Stimulated activated CD8-positive, alpha-beta memory T cell treated with anti-CD3 and anti-CD28 coated beads, Interleukin-12 subunit alpha, Interleukin-12 subunit beta, amount 100 ng/mL, for 1 hour (primary cell): Measurements from ENCODE around the gene SPEG.
A peak's percentile ranks its signal among the peaks of the same experiment; 100 is the strongest.

ENCODE experiments used
- DNase-seq: peaks from one replicate; pipeline ENCODE4 v3.0.0-alpha.2; 2020; ENCODE audit warnings: low read depth

Gene SPEG

DNA sequence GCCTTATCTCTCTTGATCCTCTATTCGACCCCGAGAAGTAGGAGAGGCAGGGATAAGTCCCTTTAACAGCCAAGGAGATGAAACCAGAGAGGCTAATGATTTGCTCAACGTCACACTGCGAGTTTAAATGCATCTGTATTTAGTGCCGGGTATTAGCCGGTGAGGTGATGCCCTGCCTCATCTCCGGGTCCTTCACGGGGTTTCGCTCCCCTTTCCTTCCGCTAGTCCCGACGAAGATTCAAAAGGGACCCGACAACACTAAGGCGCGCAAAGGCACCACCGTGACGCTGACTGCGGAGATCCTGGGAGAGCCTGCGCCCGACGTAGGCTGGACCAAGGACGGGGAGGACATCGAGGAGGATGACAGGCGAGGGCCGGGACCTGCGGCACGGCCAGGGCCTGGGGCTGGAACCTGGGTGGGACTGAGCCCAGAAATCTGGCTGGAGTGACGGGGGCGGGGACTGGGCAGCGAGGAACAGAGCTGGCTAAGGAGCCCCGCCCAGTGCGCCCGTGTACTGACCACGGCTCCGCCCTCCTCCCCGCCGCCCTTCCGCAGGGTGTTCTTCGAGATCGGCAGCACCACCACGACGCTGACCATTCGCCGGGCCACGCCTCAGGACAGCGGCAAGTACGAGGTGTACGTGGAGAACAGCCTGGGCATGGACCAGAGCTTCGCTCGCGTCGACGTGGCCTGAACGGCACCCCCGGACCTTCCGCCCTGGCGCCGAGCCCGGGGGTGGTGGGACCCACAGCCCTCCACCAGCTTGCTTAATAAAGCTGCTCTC, 63.0 kb downstream of the SPEG start:
- DNase-seq, result no peak

DNA sequence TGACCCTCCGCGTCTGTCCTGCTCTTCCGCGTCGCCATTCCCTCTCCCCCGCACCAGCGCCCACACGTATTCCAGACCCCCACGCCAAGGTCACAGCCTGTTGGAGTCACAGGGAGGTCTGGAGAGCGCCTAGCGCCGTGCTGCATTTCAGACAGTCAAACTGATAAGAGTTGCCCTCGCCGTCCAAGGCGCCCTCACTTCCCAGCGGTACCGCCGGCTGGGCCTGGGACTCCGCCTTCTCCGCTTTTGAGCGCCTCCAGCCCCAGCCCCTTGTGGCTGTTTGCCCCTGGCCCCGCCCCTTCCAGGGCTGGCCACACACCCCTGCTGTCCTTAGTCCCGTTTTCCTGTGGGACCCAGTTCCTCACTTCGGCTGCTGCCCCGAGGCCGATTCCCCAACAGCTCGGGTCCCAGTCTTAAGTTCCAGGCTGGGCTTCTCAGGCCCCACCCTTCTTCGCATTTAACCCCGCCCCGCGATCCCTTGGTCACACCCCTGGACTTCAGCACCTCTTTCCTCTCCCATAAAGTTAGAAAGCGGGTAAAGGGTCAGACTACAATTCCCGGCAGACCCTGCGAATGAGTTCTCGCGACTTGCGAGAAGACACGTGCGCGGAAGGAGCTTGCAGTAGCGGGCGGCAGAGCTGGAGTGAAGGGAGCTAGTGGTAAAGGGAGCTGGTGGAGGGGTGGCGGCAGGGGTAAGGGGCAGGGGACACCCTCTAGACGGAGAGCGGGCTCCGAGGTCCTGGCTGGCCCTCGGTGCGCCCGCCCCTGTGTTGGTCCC, 63.8 kb downstream of the SPEG start, which contains the start of gene GMPPA:
GMPPA (plus strand) TSS at position 612 of the 778 bp plus-strand sequence. CDS start 1,085 bp downstream, outside the sequence.
- peak; percentile 84 for DNase-seq

DNA sequence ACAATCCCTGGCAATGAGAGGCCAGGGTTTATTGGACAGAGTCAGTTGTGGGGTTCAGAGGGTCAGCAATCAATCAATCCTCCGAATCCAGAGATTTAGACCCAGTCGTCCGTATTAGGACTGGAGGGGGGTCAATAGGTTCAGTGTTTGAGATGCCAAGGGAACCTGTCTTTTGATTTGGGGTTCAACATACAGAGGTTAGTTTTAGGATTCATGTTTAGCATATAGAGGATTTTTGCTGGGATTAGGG, 64.3 kb downstream of the SPEG start:
- DNase-seq, result no peak

DNA sequence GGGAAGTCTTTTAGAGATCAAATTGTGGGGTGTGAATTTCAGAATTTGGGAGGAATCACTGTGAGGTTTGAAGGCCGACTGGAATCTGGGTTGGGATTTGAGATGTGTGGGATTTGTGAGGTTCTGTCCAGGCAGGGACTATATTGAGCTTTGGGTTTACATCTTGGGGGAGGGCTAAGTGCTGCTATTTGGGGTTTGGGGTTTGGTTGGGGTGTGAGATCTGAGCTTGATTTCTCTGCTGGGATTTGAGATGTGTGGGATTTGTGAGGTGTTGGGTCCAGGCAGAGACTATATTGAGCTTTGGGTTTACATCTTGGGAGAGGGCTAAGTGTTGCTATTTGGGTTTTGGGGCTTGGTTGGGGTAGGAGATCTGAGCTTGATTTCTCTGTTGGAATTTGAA, 64.9 kb downstream of the SPEG start:
- no peak for DNase-seq

DNA sequence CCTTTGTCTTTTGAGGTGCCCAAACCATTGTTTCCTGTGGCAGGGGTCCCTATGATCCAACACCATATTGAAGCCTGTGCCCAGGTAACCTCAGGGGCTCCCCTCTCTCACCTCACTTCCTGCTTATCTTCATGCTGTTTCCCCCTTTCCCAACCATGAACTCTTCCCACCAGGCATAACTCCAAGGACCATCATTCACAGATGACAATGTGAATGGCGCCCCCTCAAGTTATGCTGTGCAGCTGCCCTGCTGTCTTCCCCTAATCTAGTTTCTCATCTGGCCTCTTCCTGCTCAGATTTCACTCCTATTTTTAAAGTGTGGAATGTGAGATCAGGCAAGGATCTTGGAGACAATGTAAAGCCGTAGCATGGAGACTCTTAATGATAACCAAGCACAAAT, 65.5 kb downstream of the SPEG start:
- DNase-seq, result no peak

DNA sequence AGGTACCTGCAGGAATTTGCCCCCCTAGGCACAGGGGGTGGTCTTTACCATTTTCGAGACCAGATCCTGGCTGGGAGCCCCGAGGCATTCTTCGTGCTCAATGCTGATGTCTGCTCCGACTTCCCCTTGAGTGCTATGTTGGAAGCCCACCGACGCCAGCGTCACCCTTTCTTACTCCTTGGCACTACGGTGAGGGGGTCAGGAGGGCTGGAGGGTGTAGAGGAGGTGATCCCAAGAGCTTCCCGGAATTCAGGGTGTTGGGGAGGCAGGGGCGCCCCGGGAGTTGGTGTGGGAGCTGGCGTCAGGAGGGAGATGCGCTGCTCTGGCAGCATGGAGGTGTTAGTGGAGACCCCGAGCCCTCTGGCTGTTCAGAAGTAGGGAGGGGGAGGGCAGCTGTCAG, 67.2 kb downstream of the SPEG start:
- no peak for DNase-seq

DNA sequence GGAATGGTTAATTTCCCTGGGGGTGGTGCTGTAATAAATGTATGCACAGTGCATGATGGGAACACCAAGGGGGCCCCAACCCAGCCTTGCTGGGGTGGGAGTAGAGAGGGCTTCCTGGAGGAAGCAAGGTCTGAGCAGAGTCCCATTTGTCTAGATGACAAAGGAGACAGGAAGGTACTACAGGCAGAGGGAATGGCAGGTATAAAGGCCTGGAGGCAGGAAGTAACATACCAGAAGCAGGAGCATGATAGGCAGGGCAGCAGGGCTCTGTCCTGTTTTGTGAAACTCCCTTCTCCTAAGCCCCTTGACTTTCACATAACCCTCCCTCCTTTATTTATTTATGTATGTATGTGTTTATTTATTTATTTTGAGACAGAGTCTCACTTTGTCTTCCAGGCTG, 68.0 kb downstream of the SPEG start:
- DNase-seq, result no peak

DNA sequence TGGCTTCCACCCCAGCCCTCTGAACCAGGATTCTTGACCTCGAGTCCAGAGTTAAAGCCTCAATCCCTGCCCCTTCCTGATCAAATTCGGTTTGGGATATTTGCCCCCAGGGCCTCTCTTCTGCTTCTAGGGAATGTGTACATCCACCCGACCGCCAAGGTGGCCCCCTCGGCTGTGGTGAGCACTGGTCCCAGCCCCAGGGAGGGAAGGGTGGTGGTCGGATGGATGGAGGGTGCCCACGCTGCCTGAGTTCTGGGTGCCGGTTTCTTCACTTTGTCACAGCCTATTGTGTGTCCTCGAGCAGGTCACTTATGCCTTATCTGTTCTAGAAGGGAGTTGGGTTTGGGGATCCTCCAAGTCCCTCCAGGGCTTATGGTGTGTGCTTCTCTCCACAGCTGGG, 70.9 kb downstream of the SPEG start:
- no peak for DNase-seq

DNA sequence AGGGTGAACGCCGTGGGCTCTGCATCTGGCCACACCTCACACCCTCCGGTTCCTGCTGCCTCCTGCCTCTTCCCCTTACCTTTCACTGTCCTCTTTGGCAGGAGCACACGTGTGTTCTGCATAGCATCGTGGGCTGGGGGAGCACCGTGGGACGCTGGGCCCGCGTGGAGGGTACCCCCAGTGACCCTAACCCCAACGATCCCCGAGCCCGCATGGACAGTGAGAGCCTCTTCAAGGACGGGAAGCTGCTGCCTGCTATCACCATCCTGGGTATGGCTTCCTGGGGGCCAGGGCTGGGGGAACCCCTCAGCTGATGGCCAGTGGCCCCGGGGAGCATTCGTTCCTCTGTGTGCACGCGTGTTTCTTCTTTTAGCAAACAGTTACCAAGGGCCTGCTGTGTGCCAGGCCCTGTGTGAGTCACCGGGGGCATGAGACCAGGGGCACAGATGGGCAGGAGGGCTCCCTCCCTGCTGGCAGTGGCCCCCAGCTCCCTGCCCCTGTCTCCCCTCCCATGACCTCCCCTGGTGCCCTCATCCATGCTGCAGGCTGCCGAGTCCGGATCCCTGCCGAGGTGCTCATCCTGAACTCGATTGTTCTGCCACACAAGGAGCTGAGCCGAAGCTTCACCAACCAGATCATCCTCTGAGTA, 71.6 kb downstream of the SPEG start:
- no peak for DNase-seq

DNA sequence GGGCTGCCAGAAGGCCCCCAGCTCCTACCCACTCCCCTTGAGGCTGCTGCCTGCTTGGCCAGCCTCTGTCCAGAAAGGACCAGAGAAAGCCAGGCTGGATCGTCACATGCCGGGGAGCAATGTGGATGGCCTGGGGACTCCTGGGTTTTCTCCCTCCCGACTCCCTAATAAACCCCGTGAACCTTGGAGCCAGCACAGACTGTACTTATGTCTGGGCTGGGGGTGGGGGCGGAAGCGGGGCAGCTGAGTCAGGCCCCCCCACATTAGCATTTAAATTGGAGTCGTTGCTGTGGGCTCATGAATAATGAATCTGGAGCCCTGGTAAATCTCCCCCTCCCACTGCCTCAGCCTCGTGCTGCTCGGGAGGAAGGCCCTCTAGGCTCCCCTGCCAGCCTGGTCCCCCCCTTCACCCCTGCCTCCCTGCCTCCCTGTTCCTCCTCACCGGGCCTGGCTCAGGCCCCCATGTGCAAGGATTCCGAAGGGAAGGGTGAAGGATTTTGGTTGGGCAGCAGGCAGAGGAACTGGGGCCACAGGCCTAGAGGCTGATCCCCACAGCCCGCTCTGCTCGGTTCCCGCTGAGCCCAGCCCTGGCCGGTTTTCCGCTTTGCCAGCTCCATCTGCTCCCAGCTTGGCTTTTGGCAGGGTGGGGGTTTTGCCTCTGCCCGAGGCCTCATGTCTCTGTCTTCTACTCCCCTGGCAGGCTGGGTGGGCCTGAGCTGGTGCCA, 72.3 kb downstream of the SPEG start:
- DNase-seq, result no peak

DNA sequence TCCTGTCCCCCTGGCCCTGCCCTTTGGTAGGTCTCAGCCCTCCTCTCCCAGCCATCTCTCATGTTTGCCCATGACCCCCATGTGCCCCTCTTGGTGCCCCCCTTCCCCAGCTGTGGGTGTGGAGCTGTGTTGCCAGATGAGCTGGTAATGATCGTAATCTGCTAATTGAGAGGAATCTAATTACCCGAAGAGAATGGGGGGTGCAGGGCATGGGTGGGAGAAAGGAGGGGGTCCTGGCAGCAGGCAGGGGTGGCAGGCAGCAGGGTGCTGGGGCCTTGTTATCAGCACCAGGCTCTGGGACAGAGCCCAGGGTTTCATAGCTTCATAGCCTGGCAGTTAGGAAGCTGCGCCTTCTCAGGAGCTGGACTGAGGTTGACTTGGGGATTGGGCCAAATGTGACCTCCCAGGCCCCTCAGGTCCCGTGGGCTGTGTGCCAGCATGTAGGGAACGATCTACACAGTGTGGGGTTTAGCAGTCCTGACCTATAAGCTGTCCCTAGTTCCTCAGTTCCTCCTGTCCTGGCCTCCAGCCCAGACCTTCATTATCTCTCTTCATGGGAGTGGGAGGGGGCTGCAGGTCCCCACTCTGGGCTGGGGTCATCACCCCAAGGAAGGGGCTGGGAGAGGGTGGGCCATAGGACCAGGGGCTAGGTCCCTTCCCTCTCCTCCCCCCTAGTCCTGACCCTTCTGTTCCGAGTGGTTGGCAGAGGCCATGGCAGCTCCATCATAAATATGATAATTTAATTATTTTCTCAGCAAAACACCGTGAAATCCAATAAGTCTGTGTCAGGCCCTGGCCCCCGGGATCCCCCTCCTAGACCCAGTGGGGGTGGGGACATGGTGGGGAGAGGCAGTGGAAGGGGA, 73.2 kb downstream of the SPEG start:
- no peak for DNase-seq

DNA sequence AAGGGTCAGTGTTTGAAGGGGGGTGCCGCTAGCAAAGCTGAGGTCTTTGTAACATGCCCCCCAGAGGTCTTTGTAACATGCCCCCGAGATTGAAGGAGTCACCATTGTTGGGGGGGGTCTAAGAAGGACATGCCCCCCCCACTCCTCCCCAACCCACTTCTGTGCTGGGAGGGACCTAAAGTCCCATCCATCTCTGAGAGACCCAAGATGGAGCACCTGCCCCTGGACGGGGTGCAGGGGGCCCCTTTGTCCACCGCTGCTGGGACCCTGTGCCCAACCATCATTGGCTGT, 73.7 kb downstream of the SPEG start:
- no peak for DNase-seq

DNA sequence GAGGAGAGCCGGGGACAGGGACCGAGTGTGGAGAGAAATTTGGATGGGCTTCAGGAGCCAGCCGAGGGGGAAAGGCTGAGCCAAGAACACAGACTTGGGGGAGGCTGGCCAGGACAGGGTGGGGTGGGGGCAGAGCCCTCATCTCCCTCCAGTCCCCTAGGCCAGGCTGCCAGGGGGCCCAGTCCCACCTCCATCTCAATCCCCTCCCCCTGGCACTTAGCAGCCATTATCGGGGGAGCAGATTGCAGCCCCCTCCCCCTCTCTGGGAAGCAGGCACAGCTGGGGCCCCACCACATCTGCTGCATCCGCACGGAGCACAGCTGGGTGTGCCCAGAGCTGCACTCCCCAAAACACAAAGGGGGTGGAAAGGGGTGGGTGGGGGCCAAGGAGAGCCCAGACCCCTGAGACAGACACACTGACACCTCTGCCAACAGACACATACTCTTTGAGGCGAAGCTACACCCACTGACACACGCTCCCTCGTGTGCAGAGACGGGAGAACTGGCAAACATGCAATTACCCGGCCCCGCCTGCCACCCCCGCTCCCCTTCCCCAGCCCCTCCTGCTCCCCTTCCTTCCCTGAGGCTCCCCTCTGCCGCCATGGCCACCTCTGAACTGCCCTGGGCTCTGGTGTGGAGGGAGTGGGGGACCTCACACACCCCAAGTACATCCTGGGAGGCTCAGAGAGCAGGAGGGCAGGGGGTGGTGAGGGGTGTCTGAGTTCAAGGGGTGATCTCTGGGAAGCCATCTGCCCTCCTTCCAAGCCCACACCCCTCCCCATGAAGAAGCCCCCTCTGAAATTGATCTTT, 74.5 kb downstream of the SPEG start:
- no peak for DNase-seq

DNA sequence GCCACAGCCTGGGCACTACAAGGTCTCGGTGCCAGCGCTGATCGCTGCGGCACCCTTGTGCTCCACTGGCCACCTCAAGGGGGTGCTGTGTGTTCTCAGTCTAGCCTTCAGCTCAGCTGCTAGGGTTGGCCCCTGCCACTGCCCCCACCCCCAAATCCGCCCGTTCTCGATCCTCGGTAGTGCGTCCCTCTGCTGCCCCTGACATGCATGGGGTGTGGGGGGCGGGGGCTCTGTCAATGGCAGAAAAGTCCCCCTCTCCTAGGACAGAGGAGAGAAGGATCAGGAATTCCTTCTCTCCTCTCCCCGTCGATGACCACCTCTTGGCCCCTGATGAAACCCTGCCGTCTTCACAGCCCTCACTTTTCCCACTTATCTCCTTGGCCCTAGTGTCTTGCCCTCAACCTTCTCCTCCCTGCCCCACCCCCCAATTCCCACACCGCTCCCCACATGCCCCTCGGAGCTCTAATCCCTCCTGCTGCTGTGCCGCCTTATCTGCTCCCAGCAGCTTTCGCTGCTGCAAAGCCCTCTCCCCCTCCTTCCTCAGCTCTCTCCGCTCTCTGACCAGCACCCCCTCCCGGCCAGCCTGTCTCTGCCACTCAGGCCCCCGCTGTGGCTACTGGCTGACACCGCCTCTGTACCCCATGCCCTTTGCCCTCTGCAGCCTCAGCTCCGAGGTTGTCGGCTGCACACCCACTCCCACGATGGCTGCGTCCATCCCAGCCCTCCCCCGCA, 75.3 kb downstream of the SPEG start:
- DNase-seq, result peak; percentile 33

DNA sequence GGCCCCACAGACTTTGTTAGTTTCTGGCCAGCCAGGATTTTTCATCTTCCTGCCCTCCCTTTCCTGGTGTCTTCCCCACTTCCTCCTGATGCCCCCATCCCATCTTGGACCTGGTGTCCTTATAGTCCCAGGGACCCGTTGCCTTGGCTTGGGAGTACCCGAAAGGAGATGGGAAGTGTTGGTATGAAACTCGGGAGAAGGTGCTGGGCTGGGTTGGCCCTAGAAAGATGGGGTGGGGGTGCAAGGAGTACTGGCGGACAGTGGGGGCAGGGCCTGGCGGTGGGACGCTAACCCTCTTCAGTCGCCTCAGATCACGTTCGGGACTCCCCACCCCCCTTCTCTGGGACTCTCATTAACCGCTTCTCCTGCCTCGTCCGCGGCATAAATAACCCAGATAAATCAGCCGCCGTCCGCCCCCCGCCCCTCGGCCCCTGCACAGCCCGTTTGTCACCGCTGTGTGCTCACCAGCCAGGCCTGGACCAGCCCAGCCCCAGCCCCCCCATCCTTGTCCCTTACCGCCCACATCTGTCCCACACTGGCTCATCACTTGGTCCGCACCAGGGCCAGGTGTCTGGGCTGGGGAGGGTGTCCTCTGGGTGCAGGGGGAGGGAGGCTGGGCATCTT, 76.0 kb downstream of the SPEG start:
- DNase-seq, result no peak

DNA sequence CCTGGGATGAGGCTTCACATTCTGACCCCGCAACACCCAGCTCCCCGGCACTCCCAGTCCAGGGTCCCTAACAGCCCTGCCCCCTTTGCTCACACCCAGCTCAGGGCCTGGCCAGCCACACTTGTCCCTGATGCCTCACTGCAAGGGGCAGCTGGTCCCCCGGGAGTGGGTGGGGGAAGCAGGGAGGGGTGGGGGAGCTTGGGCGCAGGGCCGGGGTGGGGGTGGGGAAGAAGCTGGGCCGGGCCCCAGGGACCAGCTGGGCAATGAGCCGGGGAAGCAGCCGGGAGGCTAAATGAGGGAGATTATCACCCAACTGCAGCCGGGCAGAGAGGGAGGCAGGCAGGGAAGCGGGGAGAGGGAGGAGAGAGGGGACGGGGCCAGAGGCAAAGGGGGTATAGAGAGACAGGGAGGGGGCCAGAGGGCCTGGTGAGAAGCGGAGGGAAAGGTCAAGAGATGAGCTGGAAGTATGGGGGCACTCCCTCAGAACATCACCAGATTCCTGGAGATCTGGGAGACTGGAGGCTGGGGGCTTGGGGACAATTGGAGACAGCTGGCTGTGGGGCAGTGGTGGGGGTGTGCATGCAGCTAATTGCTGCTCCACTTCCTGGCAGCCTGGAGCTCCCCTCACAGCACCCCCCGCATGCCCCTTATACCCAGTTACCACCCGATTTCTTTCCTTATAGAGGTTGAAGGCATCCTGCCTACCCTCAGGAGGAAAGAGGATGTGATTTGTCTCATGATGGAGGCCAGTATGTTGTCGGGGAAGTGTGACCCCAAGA, 77.1 kb downstream of the SPEG start:
- DNase-seq, result no peak

DNA sequence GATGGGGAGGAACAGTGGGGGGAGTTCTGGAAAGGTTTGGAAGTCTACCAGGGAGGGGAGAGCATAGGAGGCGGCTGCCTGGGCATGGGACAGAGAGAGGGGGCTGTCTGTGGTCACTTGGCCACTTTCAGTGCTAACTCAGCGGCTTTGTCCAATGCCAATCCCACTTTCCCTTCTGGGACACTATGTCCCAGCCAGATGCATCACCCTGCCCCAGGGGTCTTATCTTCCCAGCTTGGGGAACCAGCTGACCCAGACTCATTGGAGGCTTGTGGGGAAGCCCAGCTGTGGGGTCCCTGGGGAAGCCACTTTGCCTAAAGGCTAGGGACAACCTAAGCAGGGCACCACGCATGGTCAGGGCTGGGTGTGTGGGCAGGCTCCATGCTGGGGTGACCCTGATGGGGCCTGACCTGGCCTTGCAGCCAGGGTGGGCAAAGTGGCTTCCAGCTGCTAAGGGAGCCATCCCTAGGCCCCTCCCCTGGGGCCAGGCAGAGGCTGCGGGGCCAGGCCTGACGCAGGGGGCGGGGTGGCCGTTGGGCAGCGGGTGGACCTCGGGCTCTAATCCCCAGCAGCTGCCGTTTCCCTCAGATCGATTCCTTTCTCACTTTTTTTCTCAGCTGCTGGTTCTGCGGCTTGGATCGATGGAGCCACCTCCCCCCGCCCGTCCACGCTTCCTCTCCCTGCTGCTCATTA, 78.0 kb downstream of the SPEG start:
- DNase-seq, result no peak

DNA sequence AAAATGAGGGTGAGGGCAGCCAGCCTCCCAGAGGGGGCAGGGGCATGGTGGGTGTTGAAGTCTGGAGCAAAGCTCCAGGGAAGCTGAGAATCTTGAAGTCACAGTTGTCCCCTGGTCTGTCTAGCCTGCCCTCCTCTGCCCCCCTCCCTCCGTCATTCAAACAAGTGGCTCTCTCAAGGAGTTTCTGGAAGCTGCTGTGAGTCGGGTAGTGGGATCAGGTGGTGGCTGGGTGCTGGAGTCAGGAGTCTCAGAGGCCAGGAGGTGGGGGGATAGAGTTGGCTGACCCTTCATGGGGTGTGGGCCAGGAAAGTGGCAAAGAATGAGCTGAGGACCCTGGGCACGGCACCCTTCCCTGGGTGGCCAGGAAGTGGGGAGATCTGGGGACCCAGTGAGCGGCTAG, 79.1 kb downstream of the SPEG start:
- DNase-seq, result no peak
